GM21367 (cell line): ENCODE results near the gene ZNF277.
"Not testable (repeated sequence)": the region's sequence is repeated elsewhere in the genome, so short reads cannot be mapped to it uniquely, and the experiment has no call there.

Source experiments
- ATAC-seq: cut with Tn5 transposase; IDR thresholded peaks from one replicate; pipeline ENCODE4 v1.9.1; 2021; ENCODE audit not compliant: unreplicated experiment

The ZNF277 gene

DNA sequence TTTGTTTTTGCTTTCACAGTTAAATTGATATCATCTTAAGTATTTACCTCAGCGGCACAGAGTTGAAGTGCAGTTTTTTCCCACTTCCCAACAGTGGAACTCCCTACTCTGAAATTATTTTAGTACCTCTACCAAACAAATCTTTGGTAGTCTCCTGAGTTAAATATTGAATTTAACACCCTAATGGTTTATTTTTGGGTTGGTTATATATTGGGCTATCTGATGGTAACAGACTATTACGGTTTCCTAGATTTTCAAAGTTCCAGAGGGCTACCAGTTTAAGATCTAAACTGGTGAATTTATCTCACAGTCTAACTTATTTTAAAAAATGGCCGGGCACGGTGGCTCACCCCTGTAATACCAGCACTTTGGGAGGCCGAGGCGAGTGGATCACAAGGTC lies 1.3 kb downstream of the ZNF277 start:
- ATAC-seq: no peak

DNA sequence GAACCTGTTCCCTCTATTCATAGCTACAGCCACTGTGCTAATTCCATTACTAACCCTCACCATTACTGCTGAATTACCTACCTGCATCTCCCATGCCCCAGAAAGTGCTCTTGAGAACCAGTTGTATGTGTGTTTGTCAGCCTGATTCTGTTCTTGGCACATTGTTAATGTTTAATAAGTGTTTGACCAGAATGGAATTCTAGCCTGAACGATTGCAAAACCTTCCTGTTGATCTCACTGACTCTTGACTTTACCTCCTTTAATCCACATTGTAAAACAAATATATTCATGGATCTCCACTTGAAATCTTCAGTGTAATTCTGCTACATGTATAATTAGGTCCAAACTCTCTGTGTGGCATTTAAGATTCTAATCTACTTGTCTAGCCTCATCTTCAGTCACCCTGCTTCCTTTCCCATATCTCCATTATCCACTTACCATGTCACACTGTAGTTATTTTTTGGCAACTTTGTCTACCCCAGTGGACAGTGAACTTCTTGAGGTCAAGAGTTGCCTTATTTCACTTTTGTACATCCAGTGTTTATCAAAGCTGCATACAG lies 4.9 kb downstream of the ZNF277 start:
- no peak for ATAC-seq

DNA sequence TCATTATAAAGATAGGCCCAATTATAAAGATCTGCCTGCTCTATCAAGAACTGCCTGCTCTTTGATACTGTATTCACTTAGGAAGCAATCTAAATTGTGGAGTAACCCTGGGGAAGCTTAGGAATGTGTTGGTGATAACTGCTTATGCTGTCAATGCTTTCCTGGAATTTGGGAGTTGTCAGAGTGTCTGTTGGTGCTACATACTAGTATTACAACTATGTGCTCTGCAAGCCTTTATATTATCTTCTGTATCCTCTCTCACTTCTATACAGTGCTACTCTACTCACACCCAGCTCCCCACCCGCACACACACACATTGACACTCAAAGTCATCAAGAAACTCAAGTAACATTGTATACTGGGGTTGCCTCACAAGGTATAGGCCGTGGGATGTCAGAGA lies 6.1 kb downstream of the ZNF277 start:
- ATAC-seq: no peak

DNA sequence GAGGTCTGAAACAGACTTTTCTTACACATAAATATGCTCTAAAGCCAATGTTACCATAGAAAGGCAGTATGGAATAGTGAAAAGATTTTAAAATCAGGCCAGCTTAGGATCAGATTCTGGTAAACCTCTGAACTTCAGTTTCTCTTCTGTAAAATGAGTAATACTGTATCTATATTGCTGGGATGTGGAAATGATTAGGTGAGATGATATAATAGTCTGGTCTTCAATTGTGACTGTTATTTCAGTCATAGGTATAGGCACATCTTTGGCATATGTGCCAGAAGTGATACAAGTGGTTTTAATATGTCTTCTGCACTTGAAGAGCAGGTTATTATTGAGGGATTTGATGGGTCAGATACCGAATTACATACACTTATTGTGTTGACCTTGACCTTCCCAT lies 7.2 kb downstream of the ZNF277 start:
- no peak for ATAC-seq

DNA sequence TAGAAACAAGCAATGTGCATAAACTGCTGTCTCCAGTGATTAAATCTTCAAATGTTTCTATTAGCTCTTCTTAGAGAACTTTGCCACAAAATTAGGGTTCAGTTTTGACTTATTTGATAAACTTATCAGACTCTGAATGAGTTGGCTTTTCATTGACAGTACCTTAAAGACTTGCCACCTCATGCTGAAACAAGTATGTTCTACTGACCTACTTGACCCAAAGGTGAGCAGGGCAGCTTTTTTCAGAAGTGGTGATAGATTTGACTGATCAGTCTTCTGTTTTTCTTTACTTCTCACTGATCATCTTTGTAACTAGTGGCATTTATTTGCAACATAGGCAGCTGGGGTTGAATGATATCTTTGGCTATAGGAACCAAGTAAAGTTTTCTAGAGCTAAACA lies 7.8 kb downstream of the ZNF277 start:
- no peak for ATAC-seq

DNA sequence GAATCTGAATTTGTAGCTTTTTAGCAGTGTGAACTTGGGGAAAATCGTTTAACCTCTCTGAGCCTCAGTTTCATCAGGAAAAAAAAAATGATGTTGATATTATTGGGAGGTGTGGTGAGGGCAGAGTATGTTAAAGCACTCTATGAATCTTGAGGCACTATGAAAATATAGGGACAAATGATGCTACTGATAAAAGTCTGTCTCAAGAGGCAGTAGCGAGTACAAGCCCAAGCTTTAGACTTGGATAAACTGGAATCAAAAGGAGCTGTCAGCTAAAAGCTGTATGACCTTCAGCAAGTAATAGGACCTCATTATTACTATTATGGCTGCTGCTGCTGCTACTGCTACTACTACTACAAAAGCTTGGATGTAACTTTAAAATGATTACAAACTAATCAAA lies 8.4 kb downstream of the ZNF277 start:
- no peak for ATAC-seq

DNA sequence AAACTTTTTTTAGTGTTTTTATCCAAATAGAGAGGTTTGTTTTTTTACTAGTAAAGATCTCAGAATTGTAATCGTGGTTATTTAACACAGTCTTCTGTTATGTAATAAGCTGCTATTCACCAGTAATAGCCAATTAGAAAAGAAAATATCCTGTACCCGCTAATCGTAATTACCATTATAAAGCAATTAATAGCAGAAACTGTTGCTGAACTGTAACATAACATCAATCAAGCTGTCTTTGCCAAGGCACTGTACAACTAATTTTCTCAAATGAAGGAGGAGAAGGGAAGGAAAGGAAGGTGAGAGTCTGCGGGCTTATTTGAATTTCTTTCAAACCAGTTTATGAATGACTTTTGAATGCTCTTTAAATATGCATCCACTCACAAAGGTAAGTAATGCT lies 9.3 kb downstream of the ZNF277 start:
- ATAC-seq: no peak

DNA sequence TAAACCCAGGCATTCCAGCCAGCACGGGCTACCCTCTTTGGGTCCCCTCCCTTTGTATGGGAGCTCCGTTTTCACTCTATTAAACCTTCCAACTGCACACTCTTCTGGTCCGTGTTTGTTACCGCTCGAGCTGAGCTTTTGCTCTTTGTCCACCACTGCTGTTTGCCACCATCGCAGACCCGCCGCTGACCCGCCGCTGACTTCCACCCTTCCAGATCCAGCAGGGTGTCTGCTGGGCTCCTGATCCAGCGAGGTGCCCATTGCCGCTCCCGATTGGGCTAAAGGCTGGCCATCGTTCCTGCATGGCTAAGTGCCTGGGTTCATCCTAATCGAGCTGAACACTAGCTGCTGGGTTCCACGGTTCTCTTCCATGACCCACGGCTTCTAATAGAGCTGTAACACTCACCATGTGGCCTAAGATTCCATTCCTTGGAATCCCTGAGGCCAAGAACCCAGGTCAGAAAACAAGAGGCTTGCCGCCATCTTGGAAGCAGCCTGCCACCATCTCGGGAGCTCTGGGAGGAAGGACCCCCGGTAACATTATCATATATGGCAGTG lies 14.5 kb downstream of the ZNF277 start:
- no peak for ATAC-seq

DNA sequence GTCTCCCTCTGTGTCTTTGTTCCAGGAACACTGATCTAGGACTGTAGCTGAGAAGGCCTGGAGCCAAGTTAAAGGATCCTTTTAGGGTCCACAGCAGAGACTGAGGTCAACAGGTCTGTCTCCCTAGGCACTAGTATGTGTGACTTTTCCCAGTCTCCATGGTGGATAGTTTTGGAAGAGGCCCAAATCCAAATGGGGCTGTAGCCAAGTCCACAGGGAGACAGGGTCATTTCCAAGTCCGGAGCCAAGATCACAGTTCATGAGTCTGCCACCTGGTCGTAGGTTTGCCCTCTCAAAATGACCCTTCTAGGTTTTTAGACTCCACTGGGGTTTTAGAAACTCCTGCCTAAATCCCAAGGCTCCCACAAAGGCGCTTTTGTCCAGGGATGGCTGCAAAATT lies 16.8 kb downstream of the ZNF277 start:
- ATAC-seq: no peak

DNA sequence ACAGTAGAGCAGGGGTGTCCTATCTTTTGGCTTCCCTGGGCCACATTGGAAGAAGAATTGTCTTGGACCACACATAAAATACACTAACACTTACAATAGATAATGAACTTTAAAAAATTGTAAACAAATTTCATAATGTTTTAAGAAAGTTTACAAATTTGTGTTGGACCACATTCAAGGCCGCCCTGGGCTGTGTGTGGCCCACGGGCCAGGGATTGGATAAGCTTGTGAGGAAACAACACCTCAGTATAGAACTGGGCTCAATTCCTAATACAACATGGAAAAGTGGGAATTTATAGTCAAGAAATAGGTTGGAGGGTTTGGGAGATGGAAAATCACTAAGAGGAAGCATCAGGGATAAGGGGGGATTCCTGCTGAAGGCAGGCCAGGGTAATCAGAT lies 17.7 kb downstream of the ZNF277 start:
- no peak for ATAC-seq

DNA sequence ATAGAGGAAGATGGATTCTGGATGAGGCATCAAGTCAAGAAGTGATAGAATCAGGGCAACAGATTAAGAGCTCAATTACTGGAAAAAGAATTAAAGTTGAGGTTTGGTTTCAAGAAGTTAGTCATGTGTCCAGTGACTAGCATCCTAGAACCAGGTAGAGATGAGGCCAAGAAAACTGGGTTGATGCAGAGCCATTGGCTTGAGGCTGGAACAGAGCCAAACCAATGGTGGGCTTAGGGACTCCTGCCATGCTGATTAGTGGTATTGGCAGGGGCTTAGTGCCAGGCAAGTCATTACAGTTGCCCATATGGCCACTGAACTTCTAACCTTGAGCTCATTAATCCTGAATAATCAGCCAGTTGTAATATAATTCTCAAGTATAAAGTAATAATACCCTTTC lies 18.5 kb downstream of the ZNF277 start:
- ATAC-seq: no peak

DNA sequence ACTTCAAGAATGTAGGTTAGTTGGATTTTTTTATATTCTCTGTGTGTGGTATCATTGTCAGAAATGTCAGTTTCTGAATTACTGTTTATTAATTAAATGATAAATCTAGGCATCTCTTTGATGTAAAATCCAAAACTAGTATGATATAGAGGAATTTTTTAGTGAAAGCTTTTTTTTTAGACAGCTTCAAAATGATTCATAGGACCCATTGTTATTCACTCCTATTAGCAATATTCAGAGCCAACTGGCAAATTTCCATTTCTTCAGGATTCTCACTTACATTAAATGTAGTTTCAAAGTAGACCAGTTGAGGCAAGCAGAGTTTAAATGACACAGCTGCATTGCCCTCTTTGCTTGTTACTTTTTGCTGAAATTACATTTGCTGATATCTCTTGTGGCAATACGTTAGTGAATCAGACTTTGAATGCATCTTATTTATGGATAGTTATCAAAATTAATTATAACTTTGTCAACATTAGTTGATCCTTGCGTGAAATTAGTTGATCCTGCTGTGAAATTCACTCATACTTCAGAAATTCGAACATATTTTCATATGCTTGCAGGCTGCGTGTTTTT lies 20.3 kb downstream of the ZNF277 start:
- no peak for ATAC-seq

DNA sequence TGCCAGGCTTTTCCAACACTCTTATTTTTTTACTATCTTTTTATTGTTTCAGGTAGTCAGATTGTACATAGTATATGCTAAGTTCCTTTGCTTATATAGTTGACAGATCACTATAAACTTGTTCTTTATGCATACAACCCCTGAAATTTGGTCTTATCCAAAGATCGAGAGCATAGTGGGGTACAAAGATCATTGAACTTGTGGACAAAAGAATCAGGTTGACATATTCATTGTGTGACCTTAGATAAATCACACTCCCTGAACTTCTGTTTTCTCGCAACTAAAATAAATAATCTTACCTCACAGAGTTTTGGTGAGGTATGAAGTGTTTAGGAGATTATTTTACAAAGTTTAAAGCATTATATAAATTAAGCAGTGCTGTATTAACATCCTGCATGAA lies 22.1 kb downstream of the ZNF277 start:
- ATAC-seq: no peak

DNA sequence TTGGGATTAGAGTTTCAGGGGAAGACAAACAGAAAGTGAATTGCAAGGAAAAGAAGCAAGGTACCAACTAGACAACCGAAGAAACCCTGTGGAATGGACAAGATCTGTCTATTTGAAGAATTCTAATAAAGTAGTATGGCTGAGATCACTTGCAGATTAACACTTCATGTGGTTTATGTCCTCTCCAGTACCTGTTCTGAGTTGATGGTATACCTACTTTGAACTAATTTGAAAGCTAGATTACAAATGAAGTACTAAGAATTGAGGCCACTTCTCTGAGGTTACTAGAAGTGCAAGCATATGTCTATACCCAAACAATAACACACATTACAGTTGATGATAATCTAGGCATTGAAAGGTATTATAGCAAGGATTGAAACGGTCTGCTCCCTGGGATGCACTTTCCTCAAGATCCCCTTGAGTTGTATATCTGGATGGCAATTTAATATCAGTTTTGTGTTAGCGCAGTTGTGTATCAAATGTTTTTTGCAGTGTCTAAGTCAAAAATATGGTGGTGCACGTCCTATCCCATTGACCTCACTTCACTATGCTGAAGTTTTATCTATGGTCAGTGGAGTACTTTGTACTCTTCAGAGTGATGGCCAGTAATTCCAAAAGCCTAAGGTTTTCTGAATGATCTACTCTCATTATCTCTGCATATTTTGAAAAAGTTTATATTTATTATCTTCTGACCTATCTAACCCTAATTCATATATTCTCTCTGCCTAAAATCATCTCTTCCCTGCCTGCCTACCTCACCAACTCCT lies 25.9 kb downstream of the ZNF277 start:
- no peak for ATAC-seq

DNA sequence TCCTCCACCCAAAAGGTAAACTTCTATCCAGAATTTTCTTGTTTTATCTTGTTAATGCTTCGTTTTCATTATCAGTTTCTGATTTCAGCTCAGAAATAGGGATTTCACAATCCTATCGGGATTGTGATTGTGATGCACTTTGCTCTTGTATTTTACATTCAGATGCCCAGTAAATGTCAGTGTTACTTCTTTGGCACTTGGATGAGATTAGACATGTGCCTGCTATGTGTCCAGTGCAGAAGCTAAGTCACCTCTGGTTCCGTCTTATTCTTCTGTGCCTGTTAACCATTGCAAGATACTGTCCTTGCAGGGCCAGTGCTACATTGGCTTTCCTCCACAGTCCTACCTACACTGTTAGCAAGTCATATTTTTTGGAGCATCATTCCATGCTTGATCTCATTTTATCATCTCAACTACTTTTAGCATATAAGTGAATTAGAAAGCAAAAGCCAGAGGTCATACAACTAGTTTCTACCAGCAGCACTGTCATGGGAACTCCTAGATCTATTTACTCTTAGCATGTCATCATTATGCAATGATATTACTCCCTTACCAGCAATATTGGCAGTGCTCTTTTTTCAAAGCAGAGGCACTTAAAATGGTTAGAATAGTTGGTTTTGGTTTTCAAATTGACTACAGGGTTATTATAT lies 26.7 kb downstream of the ZNF277 start:
- ATAC-seq: no peak

DNA sequence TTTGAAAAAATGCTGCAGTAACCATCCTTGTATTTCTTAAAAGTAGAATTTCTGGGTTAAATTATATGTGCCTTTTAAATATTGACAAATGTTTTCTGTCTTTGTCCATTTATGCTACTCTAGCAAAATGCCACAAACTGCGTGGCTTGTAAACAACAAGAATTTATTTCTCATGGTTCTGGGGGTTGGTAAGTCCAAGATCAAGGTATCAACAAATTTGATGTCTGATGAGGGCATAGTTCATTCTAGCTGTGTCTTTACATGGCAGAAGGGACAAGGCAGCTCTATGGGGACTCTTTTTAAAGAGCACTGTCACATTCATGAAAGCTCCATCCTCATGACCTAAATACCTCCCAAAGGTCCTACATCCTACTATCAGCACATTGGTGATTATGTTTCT lies 27.7 kb downstream of the ZNF277 start:
- ATAC-seq: no peak

DNA sequence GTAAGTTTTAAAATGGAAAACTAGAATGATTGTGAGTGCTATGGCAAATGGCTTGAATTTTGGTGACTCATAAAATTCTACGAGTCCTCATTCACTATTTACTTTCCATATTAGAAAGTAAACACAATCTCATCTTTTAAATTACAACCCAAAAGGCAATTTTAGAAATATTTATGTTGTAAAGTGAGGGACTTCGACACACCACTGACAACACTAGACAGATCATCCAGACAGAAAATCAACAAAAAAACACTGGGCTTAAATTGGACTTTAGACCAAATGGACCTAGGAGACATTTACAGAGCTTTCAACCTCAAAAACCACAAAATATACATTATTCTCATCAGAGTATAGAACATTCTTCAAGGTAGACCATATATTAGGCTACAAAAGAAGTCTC lies 30.1 kb downstream of the ZNF277 start:
- ATAC-seq: no peak

DNA sequence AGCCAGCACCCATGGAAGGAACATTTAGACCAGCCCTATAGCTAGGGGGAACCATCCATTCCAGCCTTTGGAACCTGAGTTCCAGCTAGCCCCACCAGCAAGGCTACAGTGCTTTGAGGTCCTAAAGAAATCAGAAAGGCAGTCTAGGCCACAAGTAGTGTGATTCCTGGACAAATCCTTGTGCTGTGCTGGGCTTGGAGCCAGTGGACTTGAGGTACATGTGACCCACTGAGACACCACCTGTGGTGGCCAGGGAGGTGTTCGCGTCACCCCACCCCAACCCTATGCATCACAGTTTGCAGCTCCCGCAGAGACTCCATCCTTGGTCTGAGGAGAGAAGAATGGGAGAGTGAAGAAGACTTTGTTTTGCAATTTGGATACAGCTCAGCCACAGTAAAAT lies 31.8 kb downstream of the ZNF277 start:
- no peak for ATAC-seq

DNA sequence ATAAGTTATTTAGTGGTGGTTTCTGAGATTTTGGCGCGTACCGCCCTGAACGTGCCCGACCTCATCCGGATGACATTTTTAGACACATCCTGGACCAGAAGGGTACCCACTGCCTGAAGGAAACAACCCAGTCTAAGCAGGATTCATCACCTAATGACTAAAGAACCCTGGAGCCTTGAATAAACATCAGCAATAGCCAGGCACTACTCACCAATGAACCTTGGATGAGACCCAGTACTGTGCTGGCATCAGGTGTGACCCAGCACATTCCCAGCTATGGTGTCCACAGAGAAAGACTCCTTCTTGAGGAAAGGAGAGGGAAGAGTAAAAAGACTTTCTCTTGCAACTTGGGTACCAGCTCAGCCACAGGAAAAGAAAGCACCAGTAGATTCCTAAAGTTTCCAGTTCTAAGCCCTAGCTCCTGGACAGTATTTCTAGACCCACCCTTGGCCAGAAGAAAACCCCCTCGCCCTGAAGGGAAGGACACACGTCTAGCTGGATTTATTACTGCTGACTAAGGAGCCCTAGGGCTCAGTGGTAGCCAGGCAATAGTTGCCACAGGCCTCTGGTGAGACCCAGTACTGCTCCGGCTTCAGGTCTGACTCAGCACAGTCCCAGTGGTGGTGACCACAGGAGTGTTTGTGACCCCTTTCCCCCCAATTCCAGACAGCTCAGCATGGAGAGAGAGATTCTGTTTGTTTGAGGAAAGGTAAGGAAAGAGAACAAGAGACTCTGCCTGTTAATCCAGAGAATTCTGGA lies 32.5 kb downstream of the ZNF277 start:
- no peak for ATAC-seq

DNA sequence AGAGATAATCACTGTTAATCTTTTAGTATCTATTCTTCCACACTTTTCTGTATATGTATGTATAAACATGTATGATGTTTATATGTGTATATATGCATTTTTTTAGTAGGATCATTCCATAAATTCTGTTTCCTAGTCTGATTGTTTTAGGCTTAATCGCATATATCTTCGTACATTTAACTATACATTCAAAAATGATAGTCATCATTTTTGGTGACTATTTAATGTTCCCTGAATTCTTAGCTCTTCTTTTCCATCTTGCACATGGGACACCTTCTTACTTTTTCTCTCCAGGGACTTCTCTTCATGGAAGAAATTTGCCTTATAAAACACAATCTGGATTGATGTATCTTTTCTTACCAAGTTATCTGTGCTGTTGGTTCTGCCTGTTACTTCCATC lies 42.1 kb downstream of the ZNF277 start:
- no peak for ATAC-seq

DNA sequence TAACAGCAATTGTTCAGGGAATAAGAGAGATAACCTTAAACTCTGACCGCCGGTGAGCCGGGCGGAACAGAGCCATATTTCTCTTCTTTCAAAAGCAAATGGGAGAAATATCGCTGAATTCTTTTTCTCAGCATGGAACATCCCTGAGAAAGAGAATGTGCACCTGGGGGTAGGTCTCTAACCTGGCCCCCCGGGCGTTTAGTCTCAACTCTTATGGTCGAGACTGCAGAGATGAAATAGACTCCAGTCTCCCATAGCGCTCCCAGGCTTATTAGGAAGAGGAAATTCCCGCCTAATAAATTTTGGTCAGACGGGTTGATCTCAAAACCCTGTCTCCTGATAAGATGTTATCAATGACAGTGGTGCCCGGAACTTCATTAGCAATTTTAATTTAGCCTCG lies 43.5 kb downstream of the ZNF277 start:
- ATAC-seq: not testable (repeated sequence)
